ENCODE results near the gene STUM. TPM values are rescaled to one million over a fixed set of nuclear protein-coding genes. Genes with fewer than 3 reads are reported as not detected.

Gene STUM
- total and polyA plus RNA-seq, 10 of the 15 experiments (the other 5 are each of a cell fraction or from before 2014, with no cell fraction given): under 0.01 to 0.15 (median 0.09) TPM; not detected in 5

- TF ChIP-seq ZBTB4 (CRISPR knock-in tag; IDR thresholded peaks at IDR 0.05): no peak
- no peak for TF ChIP-seq SMAD5 (IDR thresholded peaks at IDR 0.05; ENCODE audit: low read depth)
- TF ChIP-seq PRDM15 (CRISPR knock-in tag; IDR thresholded peaks at IDR 0.05): no peak
- TF ChIP-seq ATF3 (IDR thresholded peaks at IDR 0.05; ENCODE audit: borderline replicate concordance, extremely low read depth, low read depth, low read length): no peak
- no peak for TF ChIP-seq ZBTB40 (IDR thresholded peaks at IDR 0.05; ENCODE audit: borderline replicate concordance)
- no peak for TF ChIP-seq ETV6 (conservative IDR thresholded peaks at IDR 0.05 in 1 of 2, IDR thresholded peaks at IDR 0.05 in 1 of 2; ENCODE audit: borderline replicate concordance in 1 of 2, low read depth in 1 of 2)
Observed at GRCh38 chr1:226535666-226536065, 12.9 kb upstream of the STUM start (continued).
